Measurements from ENCODE around the gene KRCC1.
A peak's percentile ranks its signal among the peaks of the same experiment; 100 is the strongest.

Gene KRCC1

DNA sequence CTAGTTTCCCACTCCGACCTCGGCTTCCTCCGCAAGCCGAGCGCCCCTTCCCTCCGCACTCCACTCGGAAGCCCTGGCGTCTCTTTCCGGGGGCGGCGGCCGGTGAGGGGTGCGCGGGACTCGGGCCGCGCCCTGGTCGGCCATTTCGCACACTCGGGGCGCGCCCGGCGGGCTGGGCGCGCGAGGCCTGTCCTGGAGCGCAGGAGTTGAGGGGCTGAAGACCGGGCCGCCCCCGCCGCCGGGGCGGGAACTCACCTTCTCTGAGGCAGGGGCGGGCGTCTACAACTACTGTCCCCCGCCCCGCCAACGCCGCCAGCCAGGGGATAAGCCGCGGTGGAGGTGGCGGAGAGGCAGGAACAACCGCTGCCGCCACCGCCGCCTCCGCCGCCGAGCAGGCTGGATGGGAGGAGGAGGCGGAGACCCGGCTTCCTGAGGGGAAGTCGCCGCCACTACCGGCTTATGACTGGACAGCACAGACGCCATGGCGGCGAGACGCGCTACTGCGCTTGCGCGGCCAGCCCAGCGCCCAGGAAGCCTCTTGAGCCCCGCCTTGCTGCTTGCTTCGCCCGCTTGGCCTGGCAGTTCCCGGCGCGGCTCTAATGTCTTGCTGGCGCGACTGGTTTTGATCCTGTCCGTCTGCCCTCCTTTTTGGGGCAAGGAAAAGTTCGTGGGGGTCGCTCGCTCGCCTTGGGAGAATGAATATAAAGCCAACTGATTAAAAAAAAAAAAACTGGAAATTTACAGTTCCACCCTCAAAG lies at the start of gene KRCC1:
Gene KRCC1 (minus strand): TSS at position 413 of the 758 bp plus-strand sequence. CDS start 27,220 bp downstream, outside the sequence.
- peak; percentile 52 to 92 for DNase-seq

DNA sequence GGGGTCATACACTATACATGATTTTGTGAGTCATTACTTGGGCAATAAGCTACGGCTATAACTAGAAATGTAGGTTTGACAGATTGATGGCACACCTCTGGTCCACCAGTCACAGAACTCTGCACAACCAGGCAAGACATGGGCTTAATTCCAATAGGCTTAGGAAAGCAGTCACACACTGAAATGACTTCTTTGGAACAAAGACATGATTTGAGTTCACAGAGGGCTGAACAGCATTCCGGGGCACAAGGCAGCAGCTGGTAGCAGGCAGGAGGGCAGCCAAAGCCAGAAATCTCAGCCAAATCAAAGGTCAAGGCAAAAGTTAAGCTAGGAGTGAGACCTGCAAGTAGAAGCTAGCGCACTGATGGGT lies 44.9 kb upstream of the KRCC1 start:
- no peak for DNase-seq

DNA sequence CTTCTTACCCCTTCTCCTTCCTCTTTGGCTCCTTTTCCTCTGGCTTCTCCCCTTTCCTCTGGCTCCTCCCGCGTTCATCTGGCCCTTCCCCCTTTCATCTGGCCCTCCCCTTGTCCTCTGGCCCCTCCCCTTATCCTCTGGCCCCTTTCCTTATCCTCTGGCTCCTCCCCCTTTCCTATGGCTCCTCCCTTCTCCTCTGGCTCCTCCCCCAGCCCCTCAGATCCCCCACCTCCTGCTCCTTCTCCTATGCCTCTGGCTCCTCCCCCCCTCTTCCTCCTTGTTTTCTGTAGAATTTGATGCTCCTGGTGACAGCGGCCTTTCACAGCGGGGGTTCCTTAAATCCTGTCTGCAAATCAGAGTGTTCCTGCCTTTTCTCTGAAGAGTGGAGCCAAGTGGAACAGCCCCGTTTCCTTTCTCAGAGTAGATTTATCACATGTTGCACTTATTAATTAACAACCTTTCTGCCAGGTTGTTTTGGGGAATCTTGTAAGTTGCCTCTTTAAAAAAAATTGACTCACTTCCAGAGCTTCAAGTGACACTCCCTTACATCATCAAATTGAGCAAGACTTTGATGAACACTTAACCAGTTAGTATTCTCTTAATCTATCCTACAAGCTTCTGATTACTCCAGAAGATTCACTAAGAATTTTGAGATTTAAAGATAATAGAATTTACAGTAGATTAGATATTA lies 44.4 kb upstream of the KRCC1 start:
- DNase-seq = peak; percentile 47 to 58

DNA sequence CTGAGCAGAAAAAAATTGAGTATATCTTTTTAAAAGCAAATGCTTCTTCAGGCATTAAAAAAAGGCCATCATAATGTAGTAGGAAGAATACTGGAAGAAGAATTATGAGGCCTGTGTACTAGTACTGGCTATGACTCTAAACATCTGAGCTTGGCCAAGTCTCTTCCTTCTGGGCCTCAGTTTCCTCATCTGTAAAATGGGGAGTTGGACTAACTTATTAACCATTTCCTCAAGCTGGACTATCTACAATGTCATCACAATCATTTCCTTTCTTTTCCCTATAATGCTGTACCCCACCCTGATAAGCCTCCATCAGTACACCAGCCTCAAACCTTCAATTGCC lies 42.9 kb upstream of the KRCC1 start:
- DNase-seq = no peak

DNA sequence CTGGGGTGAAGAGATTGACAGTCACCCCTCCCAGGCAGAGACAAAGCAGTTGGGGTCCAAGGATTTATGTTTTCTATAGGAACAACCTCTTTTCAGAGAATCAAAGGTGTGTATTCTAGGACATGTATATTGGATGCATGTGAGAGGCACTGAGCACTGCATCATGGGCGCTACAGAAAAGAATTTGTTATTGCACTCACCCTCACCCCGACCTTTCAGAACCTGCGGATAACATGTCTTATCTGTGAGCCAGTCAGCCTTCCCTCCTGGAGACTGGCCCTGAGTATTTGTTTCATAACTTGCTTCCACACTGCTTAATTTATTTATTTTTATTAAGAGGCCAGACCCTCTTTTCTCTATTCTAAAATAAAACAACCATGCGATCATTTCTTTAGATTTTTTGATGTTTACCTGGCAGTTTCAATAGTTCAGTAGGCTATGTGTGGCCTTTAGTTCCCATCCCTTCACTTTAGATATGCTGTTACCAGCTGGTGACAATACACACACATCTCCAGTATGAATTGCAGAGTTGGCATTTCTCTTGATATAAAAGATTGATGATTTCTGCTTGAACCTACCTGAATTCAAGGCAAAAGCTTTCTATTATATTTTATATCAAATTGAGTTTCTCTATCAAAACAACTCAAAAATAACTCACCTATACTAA lies 42.4 kb upstream of the KRCC1 start:
- no peak for DNase-seq

DNA sequence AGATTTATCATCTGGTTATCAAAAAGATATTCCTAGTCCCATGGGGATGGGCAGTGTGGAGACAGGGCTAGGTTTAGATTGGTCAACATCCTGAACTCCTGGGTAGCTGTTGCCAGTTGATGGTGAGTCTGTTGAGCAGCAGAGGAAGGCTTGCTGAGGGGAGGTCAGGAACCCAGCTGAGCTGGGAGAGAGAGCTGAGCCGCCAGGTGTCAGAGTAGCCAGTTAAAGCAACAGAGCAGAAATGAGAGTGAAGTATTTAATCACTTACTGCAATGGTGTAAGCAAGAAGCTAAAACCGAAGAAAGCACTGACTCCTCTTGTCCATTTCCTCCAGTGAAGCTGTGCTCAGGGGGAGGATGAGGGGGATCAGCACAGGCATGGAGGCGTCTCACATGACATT lies 41.6 kb upstream of the KRCC1 start:
- no peak for DNase-seq

DNA sequence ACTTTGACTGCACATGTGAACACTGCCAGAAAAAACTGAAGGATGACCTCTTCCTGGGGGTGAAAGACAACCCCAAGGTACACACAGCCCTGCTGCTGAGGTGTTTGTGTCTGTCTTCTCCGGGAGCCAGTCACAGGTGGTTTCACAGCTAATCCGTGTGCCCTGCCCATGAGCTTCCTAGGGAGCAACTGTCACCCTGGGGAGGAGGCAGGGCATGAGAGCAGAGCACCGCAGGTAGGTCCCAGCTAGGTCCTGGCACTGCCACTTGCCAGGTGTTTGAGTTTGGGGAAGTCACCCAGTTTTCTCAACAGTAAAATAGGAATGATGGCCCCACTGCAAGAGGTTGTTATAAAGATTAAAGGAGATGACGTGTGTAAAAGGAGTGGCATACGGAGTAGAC lies 41.1 kb upstream of the KRCC1 start:
- no peak for DNase-seq

DNA sequence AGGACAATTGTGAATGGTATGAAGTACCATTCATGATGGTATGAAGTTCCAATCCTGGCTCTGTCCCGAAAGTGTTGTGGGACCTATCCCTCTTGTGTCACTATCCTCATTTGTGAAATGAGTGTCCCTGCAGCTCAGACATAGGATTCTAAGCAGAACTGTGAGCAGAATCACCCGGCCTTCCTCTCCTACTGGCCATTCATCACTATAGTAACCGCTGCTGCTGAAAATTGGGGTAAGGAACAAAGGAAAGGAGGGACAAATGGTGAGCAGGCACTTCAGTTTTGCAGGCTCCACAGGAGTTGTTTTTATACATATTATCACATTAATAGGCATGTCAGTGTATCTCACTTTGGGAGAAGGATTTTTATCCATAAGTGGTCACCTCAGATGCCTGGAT lies 39.4 kb upstream of the KRCC1 start:
- DNase-seq = no peak

DNA sequence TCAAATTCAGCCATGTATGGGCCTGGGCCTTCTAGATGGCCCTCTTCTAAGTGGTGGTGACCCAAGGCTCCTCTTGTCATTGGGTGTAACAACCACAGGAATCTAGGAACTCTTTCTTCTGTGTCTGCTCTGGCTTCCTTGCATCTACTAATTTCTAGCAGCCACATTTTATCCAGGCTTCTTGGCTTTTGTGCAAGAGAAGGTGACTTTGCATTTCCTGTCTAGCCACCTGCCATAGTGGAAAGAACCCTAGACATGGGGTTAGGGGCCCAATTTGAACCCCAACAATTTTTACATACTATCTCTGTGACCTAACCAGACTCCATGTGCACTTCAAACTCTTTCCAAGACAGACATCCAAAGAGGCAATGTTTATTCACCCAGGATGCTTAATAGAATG lies 37.2 kb upstream of the KRCC1 start:
- no peak for DNase-seq

DNA sequence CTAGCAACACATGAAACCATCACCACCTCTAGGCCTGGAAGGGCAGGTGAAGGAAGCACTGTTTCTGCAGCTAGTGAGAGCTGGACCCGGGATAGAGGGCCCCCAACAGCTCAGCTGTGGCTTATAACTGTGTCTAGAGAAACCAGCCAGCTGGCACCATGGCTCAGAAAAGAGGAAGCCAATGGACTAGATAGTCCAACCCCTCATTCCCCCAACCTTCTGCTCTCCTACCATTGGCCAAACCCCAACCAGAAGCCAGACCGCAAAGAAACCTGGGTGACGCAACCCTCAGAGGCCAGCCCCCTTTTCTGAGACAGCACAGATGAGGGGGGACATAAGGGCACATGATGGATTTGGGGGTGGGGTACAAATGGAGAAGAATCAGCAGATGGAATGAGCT lies 36.4 kb upstream of the KRCC1 start:
- DNase-seq = no peak

DNA sequence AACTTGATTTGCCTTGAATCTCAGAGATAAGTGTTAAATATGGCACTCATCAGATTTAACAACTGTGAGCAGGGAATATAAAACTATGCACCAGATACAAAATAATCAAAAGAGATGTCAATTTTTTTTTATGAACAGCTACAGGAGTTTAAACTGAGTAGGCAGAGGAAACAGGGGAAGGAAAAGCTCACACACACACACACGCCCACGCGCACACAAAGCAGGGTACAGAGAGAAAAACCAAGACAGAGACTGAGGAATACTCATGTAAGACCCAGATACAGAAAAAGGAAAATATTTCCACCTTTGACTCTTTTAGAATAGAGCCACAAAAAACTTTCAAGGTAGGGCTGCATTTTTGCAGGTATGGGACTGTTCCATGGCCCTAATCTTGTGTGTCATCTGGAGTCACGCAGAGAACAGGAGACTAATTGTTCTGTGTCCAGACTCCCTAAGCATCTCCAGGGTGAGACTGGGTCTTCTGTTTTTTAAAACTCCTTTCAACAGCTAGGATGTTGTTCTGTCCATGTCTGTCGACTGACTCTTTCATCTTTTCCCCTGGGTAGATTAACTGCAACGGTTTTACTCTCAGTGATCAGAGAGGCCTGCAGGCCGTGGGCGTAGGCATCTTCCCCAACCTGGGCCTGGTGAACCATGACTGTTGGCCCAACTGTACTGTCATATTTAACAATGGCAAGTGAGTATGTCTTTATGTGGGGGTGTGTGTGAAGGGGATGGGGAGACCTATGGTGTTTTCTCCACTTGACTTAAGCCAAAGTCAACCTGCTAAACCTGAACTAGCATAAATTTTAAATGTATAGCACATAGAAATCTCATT lies 35.1 kb upstream of the KRCC1 start:
- DNase-seq = no peak

DNA sequence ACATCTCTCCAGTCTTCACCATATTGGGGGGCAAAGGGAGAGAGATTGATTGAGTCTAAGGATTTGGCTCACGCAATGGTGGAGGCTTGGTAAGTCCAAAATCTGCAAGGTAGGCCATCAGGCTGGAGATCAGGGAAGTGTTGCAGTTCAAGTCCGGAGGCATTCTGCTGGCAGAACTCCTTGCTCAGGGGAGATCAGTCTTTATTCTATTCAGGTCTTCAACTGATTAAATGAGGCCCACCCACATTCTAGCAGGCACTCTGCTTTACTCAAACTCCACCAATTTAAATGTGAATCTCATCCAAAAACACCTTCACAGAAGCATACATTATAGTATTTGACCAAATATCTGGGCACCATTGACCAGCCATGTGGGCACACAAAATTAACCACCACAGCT lies 33.4 kb upstream of the KRCC1 start:
- no peak for DNase-seq

DNA sequence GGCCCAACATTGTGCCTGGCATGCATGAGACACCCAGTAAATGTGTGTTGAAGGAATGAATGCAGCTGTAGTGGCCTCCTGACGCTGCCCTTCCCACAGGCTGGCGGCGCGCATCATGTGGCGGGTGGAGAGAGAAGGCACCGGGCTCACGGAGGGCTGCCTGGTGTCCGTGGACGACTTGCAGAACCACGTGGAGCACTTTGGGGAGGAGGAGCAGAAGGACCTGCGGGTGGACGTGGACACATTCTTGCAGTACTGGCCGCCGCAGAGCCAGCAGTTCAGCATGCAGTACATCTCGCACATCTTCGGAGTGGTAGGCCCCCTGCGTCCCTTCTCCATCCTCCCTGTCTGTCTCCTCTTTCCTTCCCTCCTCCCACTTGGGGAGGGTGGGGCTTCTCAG lies 32.2 kb upstream of the KRCC1 start:
- no peak for DNase-seq

DNA sequence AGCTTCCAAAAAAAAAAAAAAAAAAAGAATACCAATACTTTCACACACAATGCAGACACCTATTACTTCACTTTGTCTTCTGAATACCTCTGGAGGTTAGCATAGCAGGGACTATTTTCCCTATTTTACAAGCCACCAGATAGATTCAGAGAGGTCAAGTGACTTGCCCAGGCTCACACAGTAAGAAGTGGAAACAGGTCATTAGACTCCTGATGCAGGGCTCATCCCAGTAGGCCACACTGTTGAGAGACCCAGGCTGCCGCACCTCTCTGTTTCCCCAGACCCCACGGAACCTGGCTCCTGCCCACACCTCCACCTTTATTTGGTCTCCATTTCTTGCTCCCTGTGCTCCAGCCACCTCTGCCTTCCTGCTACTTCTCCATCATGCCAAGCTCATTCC lies 31.5 kb upstream of the KRCC1 start:
- no peak for DNase-seq

DNA sequence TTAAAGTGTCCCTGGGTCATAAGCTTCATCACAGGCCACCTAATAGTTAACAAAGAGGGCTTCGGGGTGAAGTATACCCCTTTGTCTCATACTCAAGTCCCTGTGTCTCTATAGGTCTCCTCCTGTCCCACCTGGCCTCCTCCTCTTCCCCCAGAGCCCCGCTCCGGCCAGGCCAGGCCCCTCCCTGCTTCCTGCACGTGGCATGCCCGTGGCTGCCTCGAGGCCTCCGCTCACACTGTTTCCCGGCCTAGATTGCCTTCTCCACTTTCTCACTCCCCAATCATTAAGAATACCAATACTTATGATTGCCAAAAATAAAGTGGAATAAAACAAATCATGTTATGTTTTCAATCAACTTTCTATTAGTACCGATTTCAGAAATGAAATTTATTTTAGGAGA lies 30.8 kb upstream of the KRCC1 start:
- no peak for DNase-seq

DNA sequence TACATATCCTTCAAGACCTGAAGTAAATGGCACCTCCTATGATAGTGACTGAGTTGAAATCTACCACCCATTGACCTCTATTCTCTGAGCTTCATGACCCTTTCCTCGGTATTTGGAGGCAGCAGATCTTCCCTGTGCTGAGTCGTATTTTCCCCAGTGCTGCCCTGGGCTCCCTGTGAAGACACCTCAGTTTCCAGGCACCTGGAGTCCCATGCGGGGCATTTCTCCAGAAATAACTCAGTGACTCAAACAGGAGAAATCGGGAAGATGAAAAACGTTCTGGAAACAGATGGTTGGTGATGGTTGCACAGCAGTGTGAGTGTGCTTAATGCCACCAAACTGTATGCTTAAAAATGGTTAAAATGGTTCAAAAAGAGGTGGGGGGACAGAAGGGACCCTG lies 30.0 kb upstream of the KRCC1 start:
- DNase-seq = no peak

DNA sequence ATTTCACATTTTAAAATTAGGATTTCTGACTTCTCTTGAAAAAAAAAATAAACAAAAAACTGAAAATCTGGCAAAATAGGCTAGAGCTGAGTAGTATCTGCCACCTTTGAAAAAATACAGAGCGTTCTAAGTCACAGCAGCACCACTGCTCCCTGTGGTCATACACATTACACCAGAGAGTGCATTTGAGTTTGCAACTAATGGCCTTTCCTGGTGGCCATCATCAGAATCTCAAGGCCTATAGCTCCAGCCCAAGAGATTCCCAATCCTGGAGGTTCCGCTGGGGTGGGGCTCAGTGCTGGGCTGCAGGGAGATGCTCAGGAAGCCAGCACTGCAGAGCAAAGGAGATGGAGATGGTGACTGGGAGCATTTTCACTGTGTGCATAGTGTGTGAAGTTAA lies 29.5 kb upstream of the KRCC1 start:
- no peak for DNase-seq

DNA sequence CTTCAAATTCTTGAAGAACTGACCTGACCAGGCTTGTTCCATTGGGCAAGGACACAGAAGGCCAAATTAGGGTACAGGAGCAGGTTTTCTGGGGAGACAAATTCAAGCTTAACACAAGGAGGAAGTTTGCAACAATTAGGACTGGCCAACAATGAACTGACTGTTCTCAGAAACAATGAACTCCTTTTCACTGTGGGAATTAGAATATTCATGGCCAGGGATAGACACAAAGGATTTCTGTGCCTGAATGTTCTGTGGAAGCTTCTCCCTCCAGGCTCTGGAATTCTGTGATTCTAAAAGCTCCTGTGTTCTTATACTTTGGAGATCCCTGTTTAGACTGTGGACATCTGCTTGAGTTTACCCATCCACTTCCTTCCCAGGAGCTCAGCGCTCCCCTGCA lies 27.2 kb upstream of the KRCC1 start:
- DNase-seq = no peak

DNA sequence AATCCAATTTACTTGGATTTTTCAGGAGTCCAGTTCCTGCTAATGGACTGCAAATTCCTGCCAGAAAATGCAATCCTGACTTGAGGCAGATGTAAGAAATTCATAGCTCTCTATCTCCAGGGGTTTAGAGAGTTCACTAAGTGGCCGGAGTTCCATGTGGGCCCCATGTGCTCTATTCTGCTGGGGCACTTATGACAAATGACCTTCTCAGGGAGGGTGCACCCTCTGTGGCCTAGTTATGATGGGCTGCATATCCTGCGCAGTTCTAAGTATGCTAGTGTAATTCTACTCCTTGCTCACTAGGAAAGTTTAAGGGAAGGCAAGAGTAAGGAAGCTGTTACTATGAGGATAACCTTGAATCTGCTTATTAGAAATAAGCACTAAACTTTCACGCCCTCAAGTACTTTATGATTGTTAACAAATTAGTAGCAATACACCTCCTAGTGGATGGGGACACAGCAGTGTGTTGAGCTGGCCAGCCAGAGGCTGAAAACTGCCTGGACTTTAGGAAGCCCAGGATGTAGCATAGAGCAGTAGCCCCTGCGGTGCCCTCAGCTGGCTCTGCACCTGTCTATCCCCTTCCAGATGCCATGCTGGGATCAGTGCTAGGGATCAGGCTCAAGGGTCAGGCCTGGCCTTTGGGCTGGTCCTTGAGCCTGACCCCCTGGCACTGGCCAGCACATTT lies 26.5 kb upstream of the KRCC1 start:
- DNase-seq = no peak

DNA sequence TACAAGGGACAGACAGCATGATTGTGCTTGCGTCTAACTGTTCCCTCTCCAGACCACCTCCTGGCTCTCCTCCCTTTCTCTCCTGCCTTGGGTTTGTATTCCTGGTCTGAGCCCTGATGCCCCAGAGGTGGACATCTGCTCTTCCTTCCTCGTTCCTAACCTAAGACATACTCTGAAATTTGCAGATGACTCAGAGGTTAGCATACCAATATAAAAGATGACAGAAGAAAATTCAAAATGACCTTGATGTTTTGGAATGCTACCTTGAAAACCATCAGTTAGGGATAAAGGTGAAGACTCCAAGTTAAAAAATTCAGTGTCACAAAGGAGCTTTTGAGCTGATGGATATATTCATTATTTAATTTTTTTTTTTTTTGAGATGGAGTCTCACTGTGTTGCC lies 25.0 kb upstream of the KRCC1 start:
- no peak for DNase-seq

DNA sequence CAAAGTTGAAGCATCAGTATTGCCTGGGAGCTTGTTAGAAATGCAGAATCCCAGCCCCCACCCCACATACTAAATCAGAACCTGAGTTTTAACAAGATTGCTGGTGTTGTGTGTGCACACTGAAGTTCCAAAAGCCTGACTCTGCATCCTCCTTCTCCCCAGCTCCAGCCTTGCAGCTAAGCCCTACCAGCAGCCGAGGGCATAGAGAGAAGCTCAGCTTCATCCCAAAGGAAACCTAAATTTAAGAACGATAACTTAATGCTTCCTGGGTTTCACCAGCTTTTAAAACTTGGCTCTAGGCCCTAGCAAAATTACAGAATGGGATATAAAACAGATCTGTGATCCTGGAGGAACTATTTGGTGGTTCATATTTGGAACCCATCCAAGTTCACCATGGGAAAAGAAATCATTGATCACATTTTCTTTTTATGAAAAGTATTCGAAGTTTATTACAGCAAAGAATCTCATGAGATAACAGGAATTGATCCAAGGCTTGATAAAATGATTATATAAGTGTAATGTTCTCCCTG lies 23.1 kb upstream of the KRCC1 start:
- DNase-seq = no peak

DNA sequence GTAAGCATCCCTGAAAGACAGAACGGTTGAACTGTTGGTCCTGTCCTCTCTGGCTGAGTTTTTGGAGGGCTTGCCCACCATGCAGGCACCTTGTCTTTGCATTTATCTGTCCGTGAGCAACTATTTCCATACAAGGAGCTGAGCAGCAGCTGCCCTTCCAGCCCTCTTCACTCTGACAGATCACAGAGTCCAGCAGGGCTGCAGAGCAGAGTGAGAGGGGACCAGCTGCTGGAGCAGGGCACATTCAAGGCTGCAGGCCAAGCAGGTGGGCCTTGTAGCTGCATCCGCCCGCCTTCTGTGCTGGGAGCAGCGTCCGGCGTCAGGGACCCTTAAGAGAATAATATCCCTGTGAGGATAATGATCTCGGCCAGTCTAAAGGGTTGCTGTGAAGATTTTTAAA lies 21.5 kb upstream of the KRCC1 start:
- peak; percentile 42 to 75 for DNase-seq

DNA sequence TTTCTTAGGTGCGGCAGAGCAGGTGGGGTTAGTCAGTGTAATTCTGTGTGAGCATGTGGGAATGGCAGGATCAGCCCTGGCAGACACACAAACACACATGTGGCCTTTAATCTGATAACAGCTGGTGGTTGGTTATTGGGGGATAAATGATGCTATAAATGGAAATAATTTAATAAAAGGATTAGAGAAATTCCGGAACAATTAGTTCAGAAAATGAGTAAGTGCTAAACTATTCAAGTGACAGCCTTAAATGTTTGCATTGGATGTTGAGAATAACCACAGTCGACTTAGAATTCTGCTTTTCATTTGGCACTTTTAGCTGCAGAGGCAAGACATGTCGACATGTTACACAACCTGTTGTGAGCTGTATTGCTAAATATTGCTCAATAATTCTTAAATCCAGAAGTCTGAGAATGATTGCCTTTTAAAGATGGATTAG lies 19.3 kb upstream of the KRCC1 start:
- DNase-seq = peak; percentile 47 to 68
